Lower lobe of right lung (tissue), 2 donors: ENCODE data around the gene TRAIP. TPM values are rescaled to one million over a fixed set of nuclear protein-coding genes. Genes with fewer than 3 reads are reported as not detected.

Experiments
- ATAC-seq, 2 donors: fragments of 200-7000 bp; cut with Tn5 transposase; one replicate each; pipeline ENCODE4 v1.9.1; 2020 to 2022; ENCODE audit warnings: mild to moderate bottlenecking in 2 of 2, moderate library complexity in 2 of 2
- DNase-seq: peaks from one replicate; pipeline ENCODE4 v3.0.0-alpha.2; 2020
- H3K27ac ChIP-seq: fragments of 200-600 bp; one replicate; pipeline ENCODE4 v1.8.0; 2022
- H3K27me3 ChIP-seq: fragments of 200-600 bp; one replicate; pipeline ENCODE4 v1.8.0; 2022; ENCODE audit warnings: low read depth
- H3K36me3 ChIP-seq: fragments of 200-600 bp; one replicate; pipeline ENCODE4 v1.8.0; 2022; ENCODE audit warnings: mild to moderate bottlenecking
- H3K4me1 ChIP-seq: fragments of 200-600 bp; one replicate; pipeline ENCODE4 v1.8.0; 2022
- H3K4me3 ChIP-seq: fragments of 200-600 bp; one replicate; pipeline ENCODE4 v1.8.0; 2022; ENCODE audit warnings: mild to moderate bottlenecking
- H3K9me3 ChIP-seq: fragments of 200-600 bp; one replicate; pipeline ENCODE4 v1.8.0; 2022
- CTCF ChIP-seq: fragments of 200-600 bp; IDR thresholded peaks from one replicate; pipeline ENCODE4 v1.8.0; 2022; ENCODE audit warnings: antibody characterized with exemption, mild to moderate bottlenecking
- intact Hi-C: fragments of 100-400 bp; cut with DNase I; formaldehyde crosslinking; loops from one replicate; pipeline ENCODE4 v1.11.0; 2022
- total RNA-seq: library from RNA; stranded (reverse); fragmentation: NEBNext Ultra II Directional; extraction: Animal tissue kit (Norgen Biotek cat#: 25700); gene quantifications from one replicate; pipeline ENCODE4 v1.2.1, GENCODE V29; 2021
- donor health status: DM: no; HTN: yes; CAD: no; lungs with severe emphysema.

TRAIP gene
- total RNA-seq, 1 donor from 2014 or later = 3.0 TPM

GRCh38 chr3:49813497-49814174, 42.7 kb downstream of the TRAIP start, which contains the start of gene UBA7:
Gene UBA7, minus strand, starts transcription at chr3:49813953. Its CDS starts 166 bp downstream, at chr3:49813787.
- Histone ChIP-seq H3K36me3 (peaks cover 40% of the 10 kb centered on the region), H3K27ac (peak within 1 kb of the TSS; percentile 90), H3K9me3 (no peaks in the 10 kb centered on the region), H3K4me1 (peaks cover 40% of the 10 kb centered on the region), H3K27me3 (no peaks in the 10 kb centered on the region), H3K4me3 (peak within 1 kb of the TSS; percentile 67)
- no peak for TF ChIP-seq CTCF
- peak; percentile 91 to 94 for ATAC-seq
- intact Hi-C loops = no loop called here
- DNase-seq = peak; percentile 71

- ATAC-seq = peak; percentile 83 to 89
- intact Hi-C loops = no loop called here
- no peak for TF ChIP-seq CTCF
These were observed 43.4 kb downstream of the TRAIP start for GRCh38 chr3:49812916-49813496.

DNA sequence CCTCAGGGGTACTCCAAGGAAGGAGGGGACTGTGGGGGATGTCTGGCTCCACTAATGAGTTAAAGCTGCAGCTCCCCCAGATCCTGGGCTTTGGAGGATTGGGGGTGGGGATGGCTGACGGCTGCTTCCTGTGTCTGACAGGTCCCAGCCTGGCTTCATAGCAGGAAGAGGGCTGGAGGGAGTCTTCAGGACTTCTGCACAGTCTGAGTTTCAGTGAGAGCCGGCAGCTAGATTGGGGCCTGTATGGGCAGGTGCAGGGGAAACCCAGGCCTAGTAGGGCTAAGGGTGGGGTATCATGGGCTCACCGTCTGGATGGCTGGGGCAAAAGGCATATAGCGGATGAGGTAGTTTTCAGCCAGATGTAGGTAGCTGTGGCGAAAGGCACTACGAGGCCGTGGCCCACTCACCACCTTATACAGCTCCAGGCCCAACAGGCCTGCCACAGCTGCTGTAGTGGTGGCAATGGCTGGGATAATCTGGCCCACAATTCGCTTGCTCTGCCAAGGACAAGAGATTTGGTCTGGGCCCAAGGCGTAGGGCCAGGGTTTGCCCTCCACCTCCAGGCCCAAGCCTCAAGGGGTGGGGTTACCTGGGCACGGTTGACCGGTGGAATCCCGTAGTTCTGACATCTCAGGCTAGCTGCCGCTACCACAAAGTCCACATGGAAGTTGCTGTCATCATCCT, 48.8 kb downstream of the TRAIP start:
- H3K27me3 ChIP-seq = no peaks in the 10 kb centered on the region
- H3K36me3 ChIP-seq = peaks cover 40% of the 10 kb centered on the region
- no peak for DNase-seq
- peaks cover 72% of the 10 kb centered on the region for H3K4me1 ChIP-seq
- H3K27ac ChIP-seq = peak overlapping the region; percentile 92
- H3K9me3 ChIP-seq = no peaks in the 10 kb centered on the region
- intact Hi-C loops = no loop called here
- H3K4me3 ChIP-seq = no peak overlapping the region
- no peak for TF ChIP-seq CTCF
- no peak for ATAC-seq

More at GRCh38 chr3:49812916-49813496, 43.4 kb downstream of the TRAIP start:
- H3K36me3 ChIP-seq = peaks cover 41% of the 10 kb centered on the region
- H3K27me3 ChIP-seq = no peaks in the 10 kb centered on the region
- H3K9me3 ChIP-seq = no peaks in the 10 kb centered on the region
- DNase-seq = peak; percentile 71
- peaks cover 46% of the 10 kb centered on the region for H3K4me1 ChIP-seq
- H3K4me3 ChIP-seq = peak overlapping the region; percentile 67
- H3K27ac ChIP-seq = peak overlapping the region; percentile 90

- peaks cover 33% of the 10 kb centered on the region for H3K36me3 ChIP-seq
- intact Hi-C loops = no loop called here
- H3K9me3 ChIP-seq = no peaks in the 10 kb centered on the region
- ATAC-seq = no peak
- peak overlapping the region; percentile 92 for H3K27ac ChIP-seq
- DNase-seq = no peak
- no peak overlapping the region for H3K4me3 ChIP-seq
- H3K4me1 ChIP-seq = peaks cover 65% of the 10 kb centered on the region
- TF ChIP-seq CTCF = no peak
- no peaks in the 10 kb centered on the region for H3K27me3 ChIP-seq
These were observed 49.5 kb downstream of the TRAIP start for GRCh38 chr3:49806850-49807249.

DNA sequence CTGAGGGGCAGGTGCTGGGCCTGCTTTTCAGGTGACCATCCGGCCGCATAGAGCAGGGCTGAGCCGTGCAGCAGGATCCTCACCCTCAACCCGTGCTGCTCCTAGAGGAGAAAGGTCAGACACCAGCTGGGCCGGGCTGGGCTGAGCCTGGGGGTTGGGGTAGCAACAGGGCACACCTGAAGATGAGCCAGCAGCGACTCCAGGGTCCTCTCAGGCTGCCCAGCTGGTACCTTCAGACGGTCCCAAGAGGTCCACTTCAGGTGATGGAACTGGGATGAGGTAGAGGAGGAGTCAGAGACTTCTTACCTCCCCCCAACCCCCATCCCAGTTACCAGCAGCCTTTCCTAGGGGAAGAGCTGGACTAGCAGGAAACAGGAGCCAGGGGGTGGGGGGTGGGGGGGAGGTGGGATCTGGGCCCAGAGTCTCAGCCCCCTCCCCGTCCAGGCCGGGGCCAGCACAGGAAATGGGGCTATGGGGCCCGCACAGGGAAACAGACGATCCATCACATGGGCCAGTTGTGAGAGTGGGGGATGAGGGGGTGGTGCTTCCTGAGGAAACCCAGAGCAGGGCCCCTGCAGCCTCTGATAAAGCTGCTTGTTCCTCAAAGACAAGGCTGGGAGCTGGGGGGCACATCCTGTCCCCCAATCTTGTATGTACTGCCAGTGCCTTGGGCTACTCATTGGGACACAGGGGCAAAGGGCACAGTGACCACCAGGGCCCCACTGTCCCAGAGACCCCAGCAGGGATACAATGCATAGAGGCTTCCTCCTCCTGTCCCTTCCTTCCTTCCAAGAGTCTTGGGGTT, 50.3 kb downstream of the TRAIP start:
- no peak for ATAC-seq
- DNase-seq = peak; percentile 56
- intact Hi-C loops = no loop called here
- peak overlapping the region; percentile 92 for H3K27ac ChIP-seq
- peaks cover 26% of the 10 kb centered on the region for H3K36me3 ChIP-seq
- TF ChIP-seq CTCF = no peak
- H3K4me3 ChIP-seq = peak overlapping the region; percentile 96
- H3K27me3 ChIP-seq = no peaks in the 10 kb centered on the region
- H3K9me3 ChIP-seq = no peaks in the 10 kb centered on the region
- peaks cover 58% of the 10 kb centered on the region for H3K4me1 ChIP-seq
